GM12872 (cell line): ENCODE data around the gene WNK1.

ENCODE experiments used
- TF ChIP-seq, protein P1 (sequence below): IDR thresholded peaks from 3 replicates; pipeline ENCODE4 v1.5.1; 2011; ENCODE audit warnings: low read depth, mild to moderate bottlenecking, low read length, moderate library complexity; ENCODE audit not compliant: insufficient read depth

The WNK1 gene

DNA sequence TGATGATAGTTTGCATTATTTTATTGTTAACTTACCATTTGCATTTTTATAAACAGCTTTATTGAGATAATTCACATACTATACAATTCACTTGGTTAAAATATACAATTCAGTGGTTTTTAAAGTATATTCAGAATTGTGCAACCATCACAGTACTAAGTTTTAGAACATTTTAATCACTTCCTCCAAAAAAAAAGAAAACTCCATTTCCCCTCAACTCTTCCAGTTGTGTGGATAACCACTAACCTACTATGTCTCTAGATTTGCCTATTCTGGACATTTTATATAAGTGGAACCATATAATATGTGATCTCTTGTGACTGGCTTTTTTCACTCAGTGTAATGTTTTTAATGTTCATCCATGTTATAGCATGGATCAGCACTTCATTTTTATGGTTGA, 41.3 kb downstream of the WNK1 start:
- TF ChIP-seq, protein P1, sequence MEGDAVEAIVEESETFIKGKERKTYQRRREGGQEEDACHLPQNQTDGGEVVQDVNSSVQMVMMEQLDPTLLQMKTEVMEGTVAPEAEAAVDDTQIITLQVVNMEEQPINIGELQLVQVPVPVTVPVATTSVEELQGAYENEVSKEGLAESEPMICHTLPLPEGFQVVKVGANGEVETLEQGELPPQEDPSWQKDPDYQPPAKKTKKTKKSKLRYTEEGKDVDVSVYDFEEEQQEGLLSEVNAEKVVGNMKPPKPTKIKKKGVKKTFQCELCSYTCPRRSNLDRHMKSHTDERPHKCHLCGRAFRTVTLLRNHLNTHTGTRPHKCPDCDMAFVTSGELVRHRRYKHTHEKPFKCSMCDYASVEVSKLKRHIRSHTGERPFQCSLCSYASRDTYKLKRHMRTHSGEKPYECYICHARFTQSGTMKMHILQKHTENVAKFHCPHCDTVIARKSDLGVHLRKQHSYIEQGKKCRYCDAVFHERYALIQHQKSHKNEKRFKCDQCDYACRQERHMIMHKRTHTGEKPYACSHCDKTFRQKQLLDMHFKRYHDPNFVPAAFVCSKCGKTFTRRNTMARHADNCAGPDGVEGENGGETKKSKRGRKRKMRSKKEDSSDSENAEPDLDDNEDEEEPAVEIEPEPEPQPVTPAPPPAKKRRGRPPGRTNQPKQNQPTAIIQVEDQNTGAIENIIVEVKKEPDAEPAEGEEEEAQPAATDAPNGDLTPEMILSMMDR = no peak

DNA sequence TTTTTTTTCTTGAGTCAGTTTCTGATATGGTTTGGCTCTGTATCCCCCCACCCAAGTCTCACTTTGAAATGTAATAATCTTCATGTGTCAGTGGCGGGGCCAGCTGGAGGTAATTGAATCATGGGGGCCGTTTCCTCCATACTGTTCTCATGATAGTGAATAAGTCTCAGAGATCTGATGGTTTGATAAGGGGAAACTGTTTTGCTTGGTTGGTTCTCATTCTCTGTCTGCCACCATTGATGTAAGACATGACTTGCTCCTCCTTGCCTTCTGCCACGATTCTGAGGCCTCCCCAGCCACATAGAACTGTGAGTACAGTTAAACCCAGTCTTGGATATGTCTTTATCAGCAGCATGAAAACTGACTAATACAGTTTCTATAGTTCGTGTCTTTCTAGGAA, 42.9 kb downstream of the WNK1 start:
- TF ChIP-seq, protein P1 = no peak

DNA sequence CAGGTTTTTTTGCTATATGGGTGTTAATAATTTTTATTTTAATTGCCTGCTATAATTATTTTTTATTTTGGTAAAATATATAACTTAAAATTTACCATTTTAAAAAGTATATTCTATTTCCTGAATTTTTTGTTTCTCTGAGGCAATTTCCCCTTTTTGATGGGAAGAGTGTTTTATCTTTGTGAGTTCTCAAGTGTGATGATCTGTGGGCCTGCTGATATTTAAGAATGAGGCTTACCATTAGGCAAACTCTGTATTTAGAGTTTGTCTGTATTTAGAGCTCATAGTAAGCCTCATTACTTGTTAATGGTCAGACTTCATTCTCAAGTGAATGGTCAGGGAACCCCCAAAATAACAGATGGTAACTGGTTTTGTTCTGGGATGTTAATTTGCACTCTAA, 48.0 kb downstream of the WNK1 start:
- TF ChIP-seq, protein P1 = no peak

DNA sequence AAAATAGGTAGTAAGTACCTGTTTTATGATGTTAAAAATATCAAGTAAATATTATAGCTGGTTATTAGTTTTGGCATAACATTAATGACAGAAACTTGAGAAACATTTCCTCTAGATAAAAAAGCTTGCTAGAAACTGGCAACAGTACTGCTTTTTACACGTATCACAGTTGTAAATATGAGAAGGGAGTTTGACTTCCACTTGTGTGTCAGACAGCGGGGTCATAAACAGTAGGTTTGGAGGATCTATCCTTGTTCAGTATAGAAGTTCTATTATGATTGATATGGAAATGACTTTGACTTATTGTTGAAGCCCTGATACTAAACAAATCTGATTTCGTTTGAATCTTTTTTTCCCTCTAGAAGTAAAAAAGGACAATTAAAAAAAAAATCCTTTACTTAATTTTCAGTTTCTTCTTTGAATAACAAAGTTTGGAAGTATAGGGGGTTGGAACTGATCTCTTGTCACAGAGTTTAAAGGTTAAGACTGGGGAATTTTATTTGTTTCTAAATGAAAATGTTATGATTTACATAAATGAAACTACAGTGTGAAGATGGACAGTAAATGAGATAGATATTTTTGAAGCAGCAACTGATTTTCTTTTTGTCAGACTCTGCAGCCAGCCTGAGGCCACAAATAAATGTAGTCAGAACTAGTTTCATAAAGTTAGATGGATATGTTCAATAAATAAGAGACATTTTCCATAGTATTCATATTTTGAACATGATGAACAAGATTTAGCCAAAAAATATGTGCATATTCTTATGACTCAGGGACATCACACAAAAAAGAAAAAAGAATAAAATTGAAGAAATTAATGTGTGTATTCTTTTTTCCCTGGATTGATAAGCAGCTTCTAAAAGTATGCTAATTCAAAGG, 50.1 kb downstream of the WNK1 start:
- TF ChIP-seq, protein P1 = no peak

DNA sequence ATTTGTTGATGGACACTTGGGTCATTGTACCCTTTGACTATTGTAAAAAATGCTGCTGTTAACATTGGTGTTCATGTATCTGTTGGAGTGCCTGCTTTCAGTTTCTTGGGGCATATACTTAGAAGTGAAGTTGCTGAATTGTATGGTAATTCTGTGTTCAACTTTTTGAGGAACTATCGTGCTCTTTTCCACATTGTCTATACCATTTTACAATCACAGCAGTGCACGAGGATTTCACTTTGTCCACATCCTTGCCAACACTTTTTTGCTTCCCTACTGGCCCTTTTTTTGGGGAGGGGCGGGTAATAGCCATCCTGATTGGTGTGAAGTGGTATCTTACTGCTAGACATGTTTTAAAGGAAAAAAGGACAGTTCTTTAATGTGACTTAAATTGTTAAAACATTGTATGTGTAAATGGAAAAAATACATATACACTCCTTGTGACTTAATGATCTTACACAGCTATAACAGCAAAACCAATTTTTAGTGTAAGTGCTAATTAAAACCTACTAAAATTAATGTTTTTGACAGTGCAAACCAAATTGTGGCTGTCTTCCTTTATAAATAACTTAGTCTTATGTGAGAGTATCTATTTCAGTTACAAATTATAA, 52.7 kb downstream of the WNK1 start:
- TF ChIP-seq, protein P1 = no peak

DNA sequence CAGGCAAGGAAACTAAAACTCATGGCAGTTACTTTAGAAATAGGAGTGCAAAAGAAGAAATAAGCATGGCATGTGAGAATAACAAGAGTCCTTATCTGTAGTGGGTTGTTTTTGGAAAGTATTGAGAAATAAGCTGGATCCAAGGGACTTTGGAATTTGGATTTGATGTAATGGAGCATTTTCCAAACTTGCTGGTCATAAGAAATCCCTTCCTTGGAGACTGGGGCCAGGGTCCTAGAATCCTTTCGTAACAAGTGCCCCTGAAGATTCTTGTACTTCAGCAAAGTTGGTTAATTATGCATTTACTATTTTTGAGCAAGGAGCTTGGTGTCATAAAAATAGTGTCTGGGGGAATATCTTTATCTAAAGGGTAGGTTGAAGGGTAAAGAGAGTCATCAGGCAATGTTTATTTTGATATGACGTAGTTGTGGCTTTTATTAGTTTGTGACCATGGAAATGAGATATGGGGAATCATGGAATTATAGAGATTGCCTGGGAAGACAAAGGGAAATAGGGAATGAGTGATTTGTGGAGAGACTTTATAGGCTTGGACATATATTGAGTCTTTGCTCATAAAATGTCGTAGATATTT, 53.9 kb downstream of the WNK1 start:
- TF ChIP-seq, protein P1 = no peak

DNA sequence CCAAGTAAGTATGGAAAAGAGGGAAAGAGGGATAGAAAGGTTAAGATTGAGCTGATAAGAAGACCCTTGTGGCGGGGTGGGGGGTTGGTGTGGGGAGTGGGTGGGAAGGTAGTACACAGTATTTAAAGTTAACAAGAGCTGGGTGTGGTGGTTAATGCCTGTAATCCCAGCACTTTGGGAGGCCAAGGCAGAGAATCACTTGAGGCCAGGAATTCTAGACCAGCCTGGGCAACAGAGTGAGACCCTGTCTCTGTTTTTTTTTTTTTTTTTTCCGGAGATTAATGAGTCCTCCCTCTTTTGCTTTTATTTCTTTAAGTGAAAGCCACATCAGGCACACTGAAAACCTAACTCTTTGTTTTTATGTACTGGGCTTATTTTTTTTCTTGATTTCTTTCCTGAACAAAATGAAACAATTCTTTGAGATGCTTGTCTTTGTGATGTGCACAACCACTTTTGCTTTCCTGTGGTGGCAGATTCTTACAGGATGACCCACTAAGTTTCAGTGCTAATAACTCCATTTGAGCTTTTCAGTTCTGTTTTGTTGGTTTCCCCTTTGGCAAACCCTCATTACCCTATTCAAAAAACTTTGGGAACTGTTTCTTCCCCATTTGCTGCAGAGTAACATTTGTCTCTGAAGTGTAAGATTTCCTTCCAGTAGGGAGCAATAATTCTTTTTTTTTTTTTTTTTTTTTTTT, 54.8 kb downstream of the WNK1 start:
- TF ChIP-seq, protein P1 = no peak
